DMS79 (cell line): ENCODE data around the gene MED29.

Experiments used
- DNase-seq: peaks from one replicate; lab custom pipeline; 2025; lab: John Stamatoyannopoulos, UW

Gene MED29

DNA sequence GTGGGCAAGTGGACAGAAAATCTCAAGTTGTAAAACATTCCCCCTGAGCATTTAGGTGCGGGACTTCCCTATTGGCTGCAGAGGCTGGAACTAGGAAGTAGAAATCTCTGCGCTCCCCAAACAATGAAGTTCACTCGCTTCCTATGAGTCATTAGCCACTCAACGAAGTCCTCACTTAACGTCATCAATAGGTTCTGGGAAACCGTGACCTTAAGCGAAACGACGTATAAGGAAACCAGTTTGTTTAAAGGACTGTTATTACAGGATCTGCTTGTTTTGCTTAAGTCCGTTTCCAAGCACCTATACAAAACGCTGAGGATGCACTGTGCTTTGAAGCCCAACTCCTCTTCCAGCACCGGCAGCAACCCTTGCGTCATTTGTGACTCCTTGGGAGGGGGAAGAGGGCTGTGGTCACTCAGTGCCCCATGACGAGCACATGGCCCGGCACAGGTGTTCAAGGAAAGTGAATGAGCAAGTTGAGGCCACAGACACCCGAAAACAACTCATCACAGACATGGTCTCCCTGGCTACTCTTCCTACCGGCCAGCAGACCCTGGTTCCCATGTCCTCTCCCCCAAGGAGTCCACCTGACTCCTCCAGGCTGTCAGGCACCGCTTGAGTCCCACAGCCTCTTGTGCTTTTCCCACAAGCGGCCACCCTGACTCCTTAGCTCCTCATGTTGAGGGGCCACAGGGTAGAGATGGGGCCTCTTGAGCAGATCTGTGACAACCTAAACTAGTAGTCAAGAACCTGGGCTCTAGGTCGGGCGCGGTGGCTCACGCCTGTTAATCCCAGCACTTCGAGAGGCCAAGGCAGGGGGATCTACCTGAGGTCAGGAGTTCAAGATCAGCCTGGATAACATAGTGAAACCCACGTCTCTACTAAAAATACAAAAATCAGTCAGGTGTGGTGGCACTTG, 39.8 kb downstream of the MED29 start:
- no peak for DNase-seq

DNA sequence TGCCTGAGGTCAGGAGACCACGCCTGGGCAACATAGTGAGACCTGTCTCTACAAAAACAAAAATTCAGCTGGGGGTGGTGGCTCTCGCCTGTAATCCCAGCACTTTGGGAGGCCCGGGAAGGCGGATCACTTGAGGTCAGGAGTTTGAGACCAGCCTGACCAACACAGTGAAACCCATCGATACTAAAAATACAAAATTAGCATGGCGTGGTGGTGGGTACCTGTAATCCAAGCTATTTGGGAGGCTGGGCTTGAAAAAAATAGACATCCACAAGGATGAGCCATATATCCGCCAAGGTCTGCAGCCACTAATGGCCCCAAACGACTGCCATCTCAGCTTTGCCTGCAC, 41.5 kb downstream of the MED29 start:
- no peak for DNase-seq

DNA sequence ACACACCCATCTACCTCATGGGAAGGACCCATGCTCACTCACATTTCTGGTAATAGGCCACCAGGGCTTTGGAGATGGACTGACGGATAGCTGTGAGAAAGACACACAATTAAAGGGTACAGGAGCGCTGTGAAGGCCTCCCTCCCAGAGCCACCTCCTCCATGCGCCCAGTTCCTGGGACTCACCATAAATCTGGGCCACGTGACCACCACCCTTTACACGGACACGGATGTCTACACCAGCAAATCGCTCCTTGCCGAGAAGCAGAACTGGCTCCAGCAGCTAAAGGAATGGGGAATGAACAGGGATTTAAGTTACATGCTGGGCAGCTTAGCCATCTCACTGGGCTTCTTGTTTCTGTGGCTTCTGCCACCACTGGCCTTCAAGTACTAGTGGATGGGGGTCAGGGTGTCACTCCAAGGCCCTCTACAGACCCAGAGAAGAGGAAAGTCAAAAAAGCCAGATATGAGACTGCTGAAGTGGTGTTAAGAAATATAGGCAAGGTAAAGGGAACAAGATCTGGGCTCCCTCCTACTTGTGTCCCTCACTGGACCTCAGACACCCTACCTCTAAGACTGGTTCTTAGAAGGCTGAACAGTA, 42.4 kb downstream of the MED29 start:
- no peak for DNase-seq

DNA sequence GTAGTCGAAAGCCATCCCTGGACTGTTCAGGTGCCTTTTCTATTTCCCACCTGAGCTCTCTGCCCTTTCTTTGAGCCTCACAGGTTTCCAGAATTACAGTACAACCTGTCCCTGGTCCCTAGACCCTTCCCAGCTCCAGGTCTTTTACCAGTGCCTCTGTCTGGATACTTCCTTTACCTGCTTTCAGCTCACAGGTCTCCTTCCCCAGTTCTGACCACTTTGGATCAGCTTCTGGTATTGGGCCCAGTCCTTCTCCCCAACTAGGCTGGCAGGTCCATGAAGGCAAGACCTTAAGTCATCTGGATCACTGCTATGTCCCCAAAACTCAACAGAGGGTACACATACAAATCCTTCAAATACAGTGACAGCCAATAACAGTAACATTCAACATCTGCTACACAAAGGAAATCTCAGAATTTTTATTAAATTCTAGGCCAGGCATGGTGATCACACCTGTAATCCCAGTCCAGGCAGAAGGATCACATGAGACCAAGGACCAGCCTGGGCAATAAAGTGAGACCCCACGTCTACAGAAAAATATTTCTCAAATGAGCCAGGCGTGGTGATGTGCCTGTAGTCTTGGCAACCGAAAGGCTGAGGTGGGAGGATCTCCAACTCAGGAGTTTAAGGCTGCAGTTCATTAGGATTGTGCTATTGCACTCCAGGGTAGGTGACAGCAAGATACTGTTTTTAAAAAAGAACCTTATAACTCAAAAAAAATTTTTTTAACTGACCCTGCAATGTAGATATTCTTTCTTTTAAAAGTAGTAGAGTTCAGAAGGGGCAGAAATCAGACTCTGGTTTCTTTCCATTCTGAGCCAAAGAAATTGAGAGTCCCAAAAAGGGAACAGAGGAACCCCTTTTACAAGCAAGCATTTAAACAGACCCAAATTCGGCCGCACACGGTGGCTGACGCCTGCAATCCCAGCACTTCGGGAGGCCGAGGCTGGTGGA, 43.2 kb downstream of the MED29 start:
- no peak for DNase-seq

DNA sequence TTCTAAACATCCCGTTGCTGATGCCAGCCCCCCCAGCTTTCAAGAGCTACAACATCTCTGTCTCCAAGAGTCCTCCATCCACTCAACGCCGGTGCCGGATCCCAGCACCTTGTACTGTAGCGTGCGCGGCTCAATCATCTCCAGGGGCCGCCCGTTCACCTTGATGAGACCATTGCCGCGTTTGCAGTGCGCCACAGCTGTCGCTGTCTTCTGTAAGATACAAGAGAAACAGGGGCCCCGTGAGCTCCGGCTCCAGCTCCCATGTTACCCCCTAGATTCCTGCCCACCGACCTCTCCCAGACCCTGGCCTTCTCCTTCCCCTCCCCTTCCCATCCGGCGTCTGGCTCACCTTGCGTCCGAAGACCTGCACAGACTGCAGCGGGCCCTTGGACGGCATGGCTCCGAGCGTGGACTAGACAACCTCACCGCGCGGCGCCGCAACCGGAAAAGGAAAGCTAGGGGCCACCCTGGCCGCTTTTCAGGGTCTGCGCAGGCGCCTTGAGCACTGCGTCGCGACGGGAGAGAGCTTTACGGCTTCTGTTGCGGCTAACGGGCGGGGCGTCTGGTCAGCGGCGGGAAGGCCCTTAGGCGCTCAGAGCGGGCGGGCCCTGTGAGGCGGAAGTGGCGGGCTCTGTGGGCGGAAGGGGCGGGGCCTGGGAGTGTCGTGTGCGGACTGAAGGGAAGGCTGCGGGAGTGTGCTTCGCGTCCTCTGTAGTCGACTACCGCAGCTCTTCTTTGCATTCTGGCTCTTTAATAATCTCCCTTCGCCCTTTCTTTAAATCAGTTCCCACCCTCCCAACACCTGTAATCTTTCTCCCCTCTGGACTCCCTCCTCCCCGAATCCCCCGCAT, 44.5 kb downstream of the MED29 start, which contains the start of gene RPS16:
RPS16 (minus strand) TSS at position 451 of the 851 bp plus-strand sequence; CDS start at position 397, 54 bp downstream.
- peak; percentile 97 for DNase-seq

DNA sequence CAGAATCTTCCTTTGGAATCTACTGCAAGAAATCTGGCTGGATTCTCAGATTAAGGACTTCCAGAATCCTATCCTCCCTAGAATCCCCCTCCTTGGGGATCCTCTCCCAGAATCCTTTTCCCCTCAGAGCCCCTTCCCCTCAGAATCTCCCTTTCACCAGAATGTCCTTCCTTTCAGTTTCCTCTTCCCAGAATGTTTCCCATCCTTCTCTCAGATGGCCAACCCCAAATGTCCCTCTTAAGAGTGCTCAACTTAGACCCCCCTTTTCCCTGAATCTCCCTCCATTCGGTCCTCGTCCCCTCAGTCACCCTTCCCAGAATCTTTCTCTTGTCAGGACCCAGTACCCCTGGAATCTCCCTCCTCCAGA, 45.2 kb downstream of the MED29 start:
- DNase-seq = no peak

DNA sequence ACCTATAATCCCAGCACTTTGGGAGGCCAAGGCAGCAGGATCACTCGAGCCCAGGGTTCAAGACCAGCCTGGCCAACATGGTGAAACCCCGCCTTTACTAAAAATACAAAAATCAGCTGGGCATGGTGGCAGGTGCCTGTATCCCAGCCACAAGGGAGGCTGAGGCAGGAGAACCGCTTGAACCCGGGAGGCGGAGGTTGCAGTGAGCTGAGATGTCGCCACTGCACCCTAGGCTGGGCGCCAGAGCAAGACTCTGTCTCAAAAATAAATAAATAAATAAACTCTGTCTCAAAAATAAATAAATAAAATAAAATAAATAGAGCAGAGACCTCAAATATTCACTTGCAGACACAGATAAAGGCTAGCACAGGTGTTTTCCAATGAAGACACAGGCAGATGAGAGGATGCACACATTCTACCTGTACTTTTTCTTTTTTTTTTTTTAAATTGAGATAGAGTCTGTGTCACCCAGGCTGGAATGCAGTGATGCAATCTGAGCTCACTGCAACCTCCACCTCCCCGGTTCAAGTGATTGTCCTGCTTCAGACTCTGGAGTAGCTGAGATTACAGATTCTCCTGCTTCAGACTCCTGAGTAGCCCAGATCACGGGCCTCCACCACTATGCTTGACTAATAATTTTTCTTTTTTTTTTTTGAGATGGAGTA, 47.2 kb downstream of the MED29 start:
- DNase-seq = no peak

DNA sequence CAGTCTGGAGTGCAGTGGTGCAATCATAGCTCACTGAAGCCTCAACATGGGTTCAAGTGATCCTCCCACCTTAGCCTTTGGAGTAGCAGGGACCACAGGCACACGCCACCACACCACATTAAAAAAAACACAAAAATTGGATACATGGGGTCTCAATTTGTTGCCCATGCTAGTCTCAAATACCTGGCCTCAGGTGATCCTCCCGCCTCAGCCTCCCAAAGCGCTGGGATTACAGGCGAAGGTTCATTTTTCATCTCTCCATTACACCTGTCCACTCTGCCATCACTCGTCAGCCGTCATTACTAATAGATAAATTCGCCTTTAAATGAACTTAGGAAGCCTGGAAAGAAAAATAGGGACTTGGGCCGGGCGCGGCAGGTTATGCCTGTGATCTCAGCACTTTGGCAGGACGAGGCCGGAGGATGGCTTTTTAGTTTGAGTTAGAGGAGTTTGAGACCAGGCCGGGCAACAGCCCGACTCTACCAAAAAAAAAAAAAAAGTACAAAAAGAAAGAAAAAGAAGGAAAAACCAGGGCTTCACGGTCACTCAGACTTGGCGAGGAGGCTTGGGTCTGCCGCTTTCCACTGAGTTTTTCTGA, 53.5 kb downstream of the MED29 start:
- no peak for DNase-seq

DNA sequence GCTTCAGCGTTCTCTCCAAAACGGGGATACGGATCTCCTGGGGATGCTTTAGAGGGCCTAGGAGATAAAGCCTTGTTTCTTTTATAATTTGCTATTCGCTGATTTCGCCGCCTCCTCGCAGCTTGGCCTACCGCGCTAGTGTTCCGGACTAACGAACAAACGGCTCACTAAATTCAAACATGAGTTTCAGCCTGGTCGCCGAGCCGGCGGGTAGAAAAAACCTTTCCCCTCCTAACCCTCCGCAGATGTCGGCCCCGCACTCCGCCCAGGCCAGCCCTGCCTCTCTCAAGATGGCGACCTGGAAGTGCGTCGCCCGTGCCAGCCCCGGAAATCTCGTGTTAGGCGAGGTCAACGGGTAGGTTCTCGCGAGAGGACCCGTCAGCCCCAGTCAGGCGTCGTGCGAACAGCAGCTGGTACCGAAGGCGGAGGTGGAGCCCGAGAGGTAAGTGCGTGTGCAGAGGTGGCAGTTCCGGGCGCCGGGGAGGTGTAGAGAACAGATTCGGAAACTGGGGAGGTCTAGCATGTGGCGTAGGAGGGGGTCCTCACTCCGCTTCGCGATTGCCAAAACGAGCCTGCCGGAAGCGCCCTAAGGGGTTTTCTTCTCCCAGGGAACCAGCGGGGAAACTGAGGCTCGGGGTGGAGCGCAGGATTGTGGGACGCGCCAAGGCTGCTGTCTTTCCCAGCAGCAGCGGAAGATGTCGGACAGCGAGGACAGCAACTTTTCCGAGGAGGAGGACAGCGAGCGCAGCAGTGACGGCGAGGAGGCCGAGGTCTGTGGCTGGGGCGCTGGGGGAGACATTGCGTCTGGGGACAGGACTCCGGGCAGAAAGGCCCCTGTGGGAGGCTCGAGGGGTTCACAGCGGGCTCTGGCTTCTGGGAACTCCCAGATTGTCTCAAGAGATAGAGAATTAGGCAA, 54.3 kb downstream of the MED29 start, which contains the start of gene SUPT5H:
SUPT5H (plus strand) TSS at position 387 of the 916 bp plus-strand sequence; CDS start at position 696, 309 bp downstream.
- DNase-seq = peak; percentile 97

DNA sequence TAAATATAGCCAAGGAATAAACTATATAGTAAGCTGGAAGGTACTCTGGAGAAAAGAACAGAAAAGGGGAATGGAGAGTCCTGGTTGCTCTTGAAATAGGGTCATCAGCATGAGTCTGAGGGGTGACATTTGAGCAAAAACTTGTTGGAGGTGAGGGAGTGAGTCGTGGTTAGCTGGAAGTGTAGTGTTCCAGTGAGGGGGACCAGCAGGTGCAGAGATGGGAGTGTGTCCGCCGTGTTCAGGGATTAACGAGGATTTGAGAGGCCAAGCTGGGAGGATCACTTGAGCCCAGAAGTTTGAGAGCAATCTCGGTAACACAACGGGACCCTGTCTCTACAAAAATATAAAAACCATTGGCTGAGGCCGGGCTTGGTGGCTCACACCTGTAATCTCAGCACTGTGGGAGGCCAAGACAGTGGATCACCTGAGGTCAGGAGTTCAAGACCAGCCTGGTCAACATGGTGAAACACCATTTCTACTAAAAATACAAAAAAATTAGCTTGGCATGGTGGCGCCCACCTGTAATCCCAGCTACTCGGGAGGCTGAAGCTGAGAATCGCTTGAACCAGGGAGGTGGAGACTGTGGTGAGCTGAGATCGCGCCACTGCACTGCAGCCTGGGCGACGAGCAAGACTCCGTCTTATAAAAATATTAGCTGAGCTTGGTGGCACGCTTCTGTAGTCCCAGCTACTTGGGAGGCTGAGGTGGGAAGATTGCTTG, 55.3 kb downstream of the MED29 start:
- no peak for DNase-seq

DNA sequence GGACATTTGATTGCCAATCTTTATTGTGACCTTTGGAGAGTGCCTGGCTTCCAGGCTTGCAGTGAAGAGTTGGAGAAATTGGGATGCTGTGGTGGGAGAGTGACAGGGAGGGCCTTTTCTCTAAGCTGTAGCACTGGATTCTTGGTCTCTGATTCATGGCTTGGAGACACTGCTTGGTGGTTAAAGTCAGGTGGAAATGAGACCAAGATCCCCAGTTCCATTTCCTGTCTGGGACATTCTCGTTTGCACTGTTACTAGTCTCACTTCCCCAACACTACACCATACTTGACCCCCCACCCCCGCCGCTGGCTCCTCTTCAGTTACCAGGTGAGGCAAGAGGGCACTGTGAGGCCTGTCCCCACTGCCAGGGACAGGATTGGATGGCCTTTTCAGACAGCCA, 57.1 kb downstream of the MED29 start:
- no peak for DNase-seq

DNA sequence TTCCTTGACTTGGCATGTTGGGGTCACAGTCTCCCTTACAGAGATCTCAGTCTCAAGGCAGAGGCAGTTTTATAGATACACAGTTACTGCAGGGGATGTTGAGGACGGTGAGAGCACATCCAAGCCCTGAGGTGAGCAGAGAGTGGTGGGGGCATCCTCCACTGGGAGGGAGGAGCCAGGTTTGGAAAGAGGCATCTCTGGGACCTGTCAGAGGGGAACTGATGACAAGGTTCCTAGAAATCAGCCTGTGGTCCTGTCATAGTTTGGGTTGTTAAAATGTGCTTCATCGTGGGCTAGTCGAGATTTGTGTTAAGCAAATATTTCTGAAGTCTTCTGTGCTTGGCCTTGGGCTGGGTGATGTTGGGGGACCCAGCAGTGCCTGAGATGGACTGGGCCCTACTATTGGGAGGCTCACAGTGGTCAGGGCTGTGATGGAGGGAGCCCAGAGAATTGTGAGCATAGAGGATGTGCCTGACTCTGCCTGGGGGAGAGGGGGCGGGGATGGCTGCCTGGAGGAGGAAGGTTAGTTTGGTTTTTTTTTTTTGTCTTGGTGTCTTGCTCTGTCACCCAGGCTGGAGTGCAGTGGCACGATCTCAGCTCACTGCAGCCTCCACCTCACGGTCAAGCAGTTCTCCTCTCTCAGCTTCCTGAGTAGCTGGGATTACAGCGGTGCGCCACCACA, 58.1 kb downstream of the MED29 start:
- no peak for DNase-seq
